HPDE6-E6E7 (cell line): Measurements from ENCODE around the gene PAX6.
"Not testable (repeated sequence)": the region's sequence is repeated elsewhere in the genome, so short reads cannot be mapped to it uniquely, and the experiment has no call there.

Experiments used
- DNase-seq: peaks from one replicate; pipeline ENCODE4 v3.0.0; 2011; ENCODE audit warnings: missing footprints; ENCODE audit errors: extremely low spot score

Gene PAX6

GRCh38 chr11:31767685-31768084, 43.4 kb downstream of the PAX6 start:
- no peak for DNase-seq

- no peak for DNase-seq
Observed at GRCh38 chr11:31767066-31767465, 44.1 kb downstream of the PAX6 start.

- DNase-seq: no peak
Observed at GRCh38 chr11:31764766-31765165, 46.4 kb downstream of the PAX6 start.

- DNase-seq: no peak
Observed at GRCh38 chr11:31764261-31764660, 46.9 kb downstream of the PAX6 start.

- no peak for DNase-seq
Observed at GRCh38 chr11:31763296-31763695, 47.8 kb downstream of the PAX6 start.

- DNase-seq: no peak
Observed at GRCh38 chr11:31761636-31762035, 49.5 kb downstream of the PAX6 start.

GRCh38 chr11:31757260-31757835, 53.8 kb downstream of the PAX6 start:
- DNase-seq: no peak

- no peak for DNase-seq
Observed at GRCh38 chr11:31747581-31747980, 63.5 kb downstream of the PAX6 start.

GRCh38 chr11:31740731-31741368, 70.3 kb downstream of the PAX6 start:
- DNase-seq: not testable (repeated sequence)

GRCh38 chr11:31740131-31740530, 71.0 kb downstream of the PAX6 start:
- no peak for DNase-seq
